NB4 (cell line): ENCODE results near the gene CLCF1.

ENCODE experiments used
- CTCF ChIP-seq: IDR thresholded peaks from one replicate; pipeline ENCODE4 v1.5.1; 2012; ENCODE audit warnings: low read depth, low read length
- POLR2A ChIP-seq: IDR thresholded peaks from 2 replicates; pipeline ENCODE4 v1.6.1; 2011; ENCODE audit warnings: mild to moderate bottlenecking; ENCODE audit not compliant: insufficient read length; ENCODE audit errors: extremely low read depth

GRCh38 chr11:67404515-67405195 is 31.3 kb upstream of the CLCF1 start:
- TF ChIP-seq CTCF, result no peak
- no peak for TF ChIP-seq POLR2A
